Panc1 (cell line): ENCODE results near the gene UNC13C. TPM values are rescaled to one million over a fixed set of nuclear protein-coding genes. Genes with fewer than 3 reads are reported as not detected.

Experiments
- ATAC-seq: fragments of 200-7000 bp; cut with Tn5 transposase; 2 replicates; pipeline ENCODE4 v1.9.1; 2020; ENCODE audit warnings: mild to moderate bottlenecking, moderate library complexity
- BruUV-seq: library from RNA; stranded (reverse); fragments of 400-500 nt; replicated peaks from 2 replicates; lab custom pipeline; 2021; lab: Mats Ljungman, UMichigan
- CTCF ChIA-PET: fragments of 300-600 bp; sonication (Branson Sonifier 250); formaldehyde crosslinking; loops from one replicate; lab custom pipeline; 2022; ENCODE audit warnings: antibody characterized with exemption; lab: Charles Lee
- POLR2A ChIA-PET: fragments of 300-600 bp; sonication (Branson Sonifier 250); formaldehyde crosslinking; loops from one replicate; lab custom pipeline; 2022; ENCODE audit warnings: antibody characterized with exemption; lab: Charles Lee
- DNase-seq: peaks from one replicate; pipeline ENCODE4 v3.0.0-alpha.2; 2010; ENCODE audit warnings: low read depth, low spot score
- H3K27ac ChIP-seq: 2 replicates; pipeline ENCODE4 v1.5.1; 2011; ENCODE audit warnings: mild to moderate bottlenecking, low read length, inconsistent platforms
- H3K27me3 ChIP-seq: fragments of 200-500 bp; sonication (Bioruptor generic); 2 replicates; pipeline ENCODE4 v1.6.0; 2014; ENCODE audit warnings: low read length, inconsistent platforms; ENCODE audit not compliant: control insufficient read depth, insufficient read depth
- H3K36me3 ChIP-seq: fragments of 200-500 bp; sonication (Bioruptor generic); 2 replicates; pipeline ENCODE4 v1.5.1; 2014; ENCODE audit warnings: inconsistent platforms, mild to moderate bottlenecking, low read length, moderate library complexity; ENCODE audit not compliant: control insufficient read depth, insufficient read depth
- H3K4me1 ChIP-seq: 2 replicates; pipeline ENCODE4 v1.5.1; 2011; ENCODE audit warnings: inconsistent platforms, mild to moderate bottlenecking, low read length, moderate library complexity; ENCODE audit not compliant: control insufficient read depth, insufficient read depth
- H3K4me3 ChIP-seq, 2 experiments: 2 replicates each; pipeline ENCODE4 v1.5.1; 2011 to 2012; ENCODE audit warnings: low read depth in 2 of 2, low read length in 2 of 2, mild to moderate bottlenecking in 2 of 2, inconsistent platforms in 1 of 2, moderate library complexity in 1 of 2
- H3K9me3 ChIP-seq: fragments of 200-500 bp; sonication (Bioruptor generic); 2 replicates; pipeline ENCODE4 v1.5.1; 2014; ENCODE audit warnings: low read depth, mild to moderate bottlenecking, inconsistent platforms, low read length, moderate library complexity; ENCODE audit not compliant: control insufficient read depth, insufficient read depth
- CTCF ChIP-seq: fragments of 450-650 bp; IDR thresholded peaks from 2 replicates; pipeline ENCODE4 v1.5.1; 2017; ENCODE audit warnings: mild to moderate bottlenecking
- POLR2AphosphoS5 ChIP-seq: IDR thresholded peaks from 2 replicates; pipeline ENCODE4 v1.6.1; 2012; ENCODE audit warnings: mild to moderate bottlenecking, low read depth, low read length, moderate library complexity
- REST ChIP-seq, 2 experiments: IDR thresholded peaks; 2 replicates each; pipeline ENCODE4 v1.6.1; 2011 to 2012; ENCODE audit warnings: low read depth in 2 of 2, control low read depth in 1 of 2, low read length in 1 of 2, mild to moderate bottlenecking in 1 of 2, moderate library complexity in 1 of 2; ENCODE audit not compliant: insufficient read depth in 1 of 2
- SIN3A ChIP-seq: IDR thresholded peaks from 2 replicates; pipeline ENCODE4 v1.6.1; 2012; ENCODE audit warnings: low read depth, mild to moderate bottlenecking, low read length, moderate library complexity, borderline replicate concordance; ENCODE audit not compliant: insufficient read depth
- TCF7L2 ChIP-seq: IDR thresholded peaks from 2 replicates; pipeline ENCODE4 v1.6.1; 2011; ENCODE audit warnings: mild to moderate bottlenecking, low read depth, low read length, inconsistent platforms
- in situ Hi-C: cut with HindIII; loops from 2 replicates; pipeline ENCODE4 v1.10.0; 2016; ENCODE audit warnings: low sequenced_read_pairs, low pct_unique_long_range_greater_than_20kb
- intact Hi-C: fragments of 100-400 bp; cut with micrococcal nuclease; formaldehyde crosslinking; loops from one replicate; pipeline ENCODE4 v1.10.0; 2022; ENCODE audit not compliant: unreplicated experiment
- total RNA-seq: library from RNA; stranded (reverse); gene quantifications from one replicate; pipeline ENCODE4 v1.2.1, GENCODE V29; 2021; ENCODE audit not compliant: unreplicated experiment

Gene UNC13C
- total RNA-seq, 1 experiment from 2014 or later, result not detected

- Histone ChIP-seq H3K4me1 (no peaks in the 10 kb centered on the region), H3K27ac (no peak overlapping the region), H3K9me3 (no peaks in the 10 kb centered on the region), H3K4me3 (no peak overlapping the region), H3K27me3 (no peaks in the 10 kb centered on the region), H3K36me3 (no peaks in the 10 kb centered on the region)
- POLR2A ChIA-PET, result no interaction called here
- no TSS peak for BruUV-seq
- ATAC-seq, result no peak
- intact Hi-C loops (no loop called here), in situ Hi-C loops (no loop called here)
- CTCF ChIA-PET, result no interaction called here
- TF ChIP-seq TCF7L2 (no peak), REST (IDR thresholded peaks at IDR 0.05; ENCODE audit: insufficient read depth in 1 of 2, low read depth in 2 of 2, low read length in 1 of 2) (no peak), CTCF (peak; percentile 83), POLR2AphosphoS5 (no peak), SIN3A (no peak)
- peak; percentile 18 for DNase-seq
Observed at GRCh38 chr15:54082836-54083492, 104.7 kb downstream of the UNC13C start.

- no peak overlapping the region for H3K27ac ChIP-seq
- intact Hi-C loops, result no loop called here
- no TSS peak for BruUV-seq
- H3K9me3 ChIP-seq, result no peaks in the 10 kb centered on the region
- POLR2A ChIA-PET, result no interaction called here
- TF ChIP-seq POLR2AphosphoS5 (no peak), TCF7L2 (no peak), CTCF (no peak), SIN3A (no peak), REST (IDR thresholded peaks at IDR 0.05; ENCODE audit: insufficient read depth in 1 of 2, low read depth in 2 of 2, low read length in 1 of 2) (no peak)
- no peaks in the 10 kb centered on the region for H3K27me3 ChIP-seq
- H3K36me3 ChIP-seq, result no peaks in the 10 kb centered on the region
- ATAC-seq (no peak), DNase-seq (no peak)
- in situ Hi-C loops, result no loop called here
- no peak overlapping the region for H3K4me3 ChIP-seq
- H3K4me1 ChIP-seq, result no peaks in the 10 kb centered on the region
- CTCF ChIA-PET, result no interaction called here
Observed at GRCh38 chr15:54083501-54083900, 105.3 kb downstream of the UNC13C start.
